K562 (cell line): ENCODE results near the gene ENDOU. TPM values are rescaled to one million over a fixed set of nuclear protein-coding genes. Genes with fewer than 3 reads are reported as not detected.

ENCODE experiments used
- ATAC-seq: fragments of 200-7000 bp; cut with Tn5 transposase; 3 replicates; pipeline ENCODE4 v1.9.1; 2020; ENCODE audit warnings: moderate library complexity
- BruUV-seq: library from RNA; stranded (reverse); fragments of 400-500 nt; replicated peaks from 2 replicates; lab custom pipeline; 2021; lab: Mats Ljungman, UMichigan
- CTCF ChIA-PET: fragments of 300-600 bp; formaldehyde crosslinking; extraction: SDS; loops from one replicate; lab custom pipeline; 2021; ENCODE audit warnings: low intra/inter-chr PET ratio; lab: Yijun Ruan, JAX
- POLR2A ChIA-PET: fragments of 300-600, 350-650 bp; sonication (Branson Sonifier 250); formaldehyde crosslinking; extraction: SDS; loops from one replicate; lab custom pipeline; 2021; ENCODE audit warnings: antibody characterized with exemption, inconsistent platforms; lab: Yijun Ruan, JAX
- DNase-seq, 4 experiments: peaks; one replicate each; pipeline versions ENCODE4 v3.0.0 to v3.0.0-alpha.2; 2011 to 2018; ENCODE audit warnings: low spot score in 3 of 4, mixed read lengths in 3 of 4; ENCODE audit errors: extremely low read depth in 1 of 4
- FAIRE-seq: peaks from 2 replicates; lab custom pipeline; 2011; peaks lifted over from hg19 to GRCh38; lab: Jason Lieb, UNC
- H2AFZ ChIP-seq: 2 replicates; pipeline ENCODE4 v1.6.0; 2011; ENCODE audit warnings: low read depth, low read length, control low read depth, inconsistent platforms
- H3K27ac ChIP-seq: fragments of 200-600 bp; 3 replicates; pipeline ENCODE4 v1.8.0; 2011; ENCODE audit warnings: low read depth, mild to moderate bottlenecking, control low read depth, inconsistent platforms, low read length, moderate library complexity, mixed read lengths; ENCODE audit errors: extremely low read depth
- H3K27me3 ChIP-seq, 2 experiments: fragments of 300-600 bp in 1 of 2; 2 replicates in 1 of 2; 3 replicates in 1 of 2; pipeline versions ENCODE4 v1.6.0 to v1.8.0; 2011; ENCODE audit warnings: inconsistent platforms in 2 of 2, low read length in 2 of 2, mild to moderate bottlenecking in 1 of 2, mixed read lengths in 1 of 2, moderate library complexity in 1 of 2; ENCODE audit not compliant: control insufficient read depth in 2 of 2, insufficient read depth in 2 of 2
- H3K36me3 ChIP-seq: fragments of 300-600 bp; 3 replicates; pipeline ENCODE4 v1.8.0; 2011; ENCODE audit warnings: mild to moderate bottlenecking, low read length, inconsistent platforms; ENCODE audit not compliant: control insufficient read depth, insufficient read depth
- H3K4me1 ChIP-seq, 2 experiments: fragments of 200-600 bp in 1 of 2; replicated peaks in 1 of 2; 2 replicates in 1 of 2; 3 replicates in 1 of 2; pipeline versions ENCODE4 v1.5.1 to v1.8.0; 2011; ENCODE audit warnings: inconsistent platforms in 2 of 2, low read length in 2 of 2, mild to moderate bottlenecking in 1 of 2, mixed read lengths in 1 of 2, moderate library complexity in 1 of 2; ENCODE audit not compliant: control insufficient read depth in 2 of 2, insufficient read depth in 2 of 2
- H3K4me2 ChIP-seq: 2 replicates; pipeline ENCODE4 v1.6.1; 2011; ENCODE audit warnings: low read length, control low read depth, inconsistent platforms, mixed read lengths; ENCODE audit not compliant: insufficient read depth
- H3K4me3 ChIP-seq: fragments of 200-600 bp; sonication (generic), shearing (Covaris generic); 2 replicates; pipeline ENCODE4 v1.5.1; 2016; ENCODE audit warnings: control low read depth, inconsistent platforms
- H3K79me2 ChIP-seq: fragments of 200-600 bp; 3 replicates; pipeline ENCODE4 v1.8.0; 2011; ENCODE audit warnings: low read length, inconsistent platforms; ENCODE audit not compliant: control insufficient read depth, insufficient read depth
- H3K9ac ChIP-seq, 2 experiments: 2 replicates each; pipeline versions ENCODE4 v1.6.0 to v1.6.1; 2011; ENCODE audit warnings: low read depth in 2 of 2, low read length in 2 of 2, control low read depth in 1 of 2, inconsistent platforms in 1 of 2, mild to moderate bottlenecking in 1 of 2, mixed read lengths in 1 of 2; ENCODE audit not compliant: insufficient read depth in 1 of 2
- H3K9me1 ChIP-seq: one replicate; pipeline ENCODE4 v1.6.0; 2011; ENCODE audit warnings: inconsistent platforms, mild to moderate bottlenecking, low read length, moderate library complexity; ENCODE audit not compliant: control insufficient read depth, insufficient read depth
- H3K9me3 ChIP-seq: replicated peaks from 2 replicates; pipeline ENCODE4 v1.5.1; 2011; ENCODE audit warnings: low read depth, low read length, inconsistent platforms; ENCODE audit not compliant: control insufficient read depth, insufficient read depth
- H4K20me1 ChIP-seq: replicated peaks from 2 replicates; pipeline ENCODE4 v1.6.1; 2011; ENCODE audit warnings: low read length, inconsistent platforms, mixed read lengths; ENCODE audit not compliant: control insufficient read depth, insufficient read depth
- EP400 ChIP-seq: fragments of 450-650 bp; IDR thresholded peaks from 2 replicates; pipeline ENCODE4 v1.6.1; 2017; ENCODE audit warnings: antibody characterized with exemption, mild to moderate bottlenecking, moderate library complexity
- NFYB ChIP-seq: IDR thresholded peaks from 2 replicates; pipeline ENCODE4 v1.6.1; 2011; ENCODE audit warnings: mild to moderate bottlenecking, moderate library complexity; ENCODE audit not compliant: insufficient read length; ENCODE audit errors: extremely low read depth
- NRF1 ChIP-seq, 2 experiments: fragments of 450-650 bp; IDR thresholded peaks in 1 of 2; conservative IDR thresholded peaks in 1 of 2; 2 replicates each; pipeline ENCODE4 v1.6.1; 2014; ENCODE audit warnings: mild to moderate bottlenecking in 2 of 2
- POLR3G ChIP-seq: IDR thresholded peaks from 2 replicates; pipeline ENCODE4 v1.6.1; 2011; ENCODE audit not compliant: insufficient read length, insufficient replicate concordance; ENCODE audit errors: extremely low read depth
- SREBF2 ChIP-seq: sonication (generic); formaldehyde crosslinking; IDR thresholded peaks from 2 replicates; pipeline ENCODE4 v1.4.0; 2020; ENCODE audit warnings: mild to moderate bottlenecking, missing genetic modification reagents
- TBL1XR1 ChIP-seq, 2 experiments: IDR thresholded peaks; 2 replicates each; pipeline ENCODE4 v1.6.1; 2012; ENCODE audit warnings: improper control_type of control experiment in 2 of 2, low read length in 2 of 2, mild to moderate bottlenecking in 1 of 2
- TCF7L2 ChIP-seq: fragments of 150-350 bp; IDR thresholded peaks from 2 replicates; pipeline ENCODE4 v1.6.1; 2016; ENCODE audit warnings: low read depth, mild to moderate bottlenecking, low read length, moderate library complexity
- ZNF24 ChIP-seq: fragments of 450-650 bp; IDR thresholded peaks from 2 replicates; pipeline ENCODE4 v1.6.1; 2016
- ZNF41 ChIP-seq: fragments of 250-450 bp; sonication (Bioruptor Pico); conservative IDR thresholded peaks from 2 replicates; pipeline ENCODE4 v1.4.0; 2020; ENCODE audit warnings: mild to moderate bottlenecking
- ZNF766 ChIP-seq: fragments of 200-800 bp; sonication (Bioruptor generic); conservative IDR thresholded peaks from 2 replicates; pipeline ENCODE4 v1.6.1; 2016; ENCODE audit warnings: missing genetic modification characterization, missing compliant biosample characterization
- WGBS: fragments of 100-300 bp; shearing (Covaris generic); methylation state at CpG from one replicate; pipeline ENCODE4 v1.1.6; 2016; ENCODE audit warnings: low coverage, mixed read lengths; ENCODE audit not compliant: insufficient coverage; ENCODE audit errors: missing lambda C conversion rate; 5-methylcytosine and 5-hydroxymethylcytosine counted together
- in situ Hi-C: fragments of 300-500 bp; cut with MboI; formaldehyde crosslinking; loops from 4 replicates; pipeline ENCODE4 v1.15.0; 2018; ENCODE audit warnings: inconsistent platforms, mixed read lengths
- intact Hi-C: fragments of 100-400 bp; cut with micrococcal nuclease; formaldehyde crosslinking; loops from 2 replicates; pipeline ENCODE4 v1.14.2; 2022
- polyA plus RNA-seq, 8 experiments: library from polyadenylated mRNA; depleted of rRNA in 4 of 8; stranded (reverse) in 5 of 8; unstranded in 3 of 8; fragments of >200 nt; fragmentation: Nextera tagmentation in 2 of 8; fragmentation: Illumina TruSeq in 1 of 8; extraction: Ambion mirVana in 2 of 8; extraction: Trizol in 1 of 8; gene quantifications; 2 replicates each; pipeline versions ENCODE4 v1.2.1 to v1.2.3, GENCODE V29; 2011 to 2014; ENCODE audit warnings: inconsistent platforms in 1 of 8, missing spikeins in 1 of 8
- total RNA-seq, 7 experiments: library from RNA; depleted of rRNA in 6 of 7; stranded (reverse); fragments of >200 nt in 6 of 7; fragmentation: Illumina TruSeq in 2 of 7; extraction: Trizol in 2 of 7; gene quantifications; 2 replicates each; pipeline versions ENCODE4 v1.2.1 to v1.2.3, GENCODE V29; 2011 to 2021; ENCODE audit warnings: low replicate concordance in 1 of 7
- TF ChIP-seq, protein P1 (sequence below): fragments of 450-650 bp; conservative IDR thresholded peaks from 2 replicates; pipeline ENCODE4 v1.6.1; 2016; ENCODE audit warnings: missing genetic modification characterization, low read depth, mild to moderate bottlenecking, missing compliant biosample characterization, moderate library complexity

Gene ENDOU
- total and polyA plus RNA-seq, 9 of the 15 experiments (the other 6 are each of a cell fraction or from before 2014, with no cell fraction given) = 0.03 TPM; not detected in 8

DNA sequence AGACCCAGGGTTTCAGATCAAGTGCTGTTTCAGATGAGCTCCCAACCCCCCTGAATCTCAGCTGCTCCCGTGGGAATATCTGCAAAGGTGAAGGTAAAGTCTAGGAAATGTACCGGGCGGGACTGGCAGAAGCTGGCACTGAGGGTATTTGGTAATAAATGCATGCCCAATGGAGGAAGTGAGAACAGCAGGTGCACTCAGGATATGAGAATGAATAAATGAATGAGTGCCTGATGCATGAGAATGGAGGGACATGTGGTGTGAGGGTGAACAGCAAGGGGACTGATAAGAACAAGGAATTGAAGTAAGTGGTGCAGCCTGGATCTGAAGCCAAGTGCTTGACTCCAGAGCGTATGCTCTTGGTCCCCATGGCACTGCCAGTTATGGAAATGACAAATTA lies 21.8 kb upstream of the ENDOU start:
- H3K79me2 ChIP-seq = no peaks in the 10 kb centered on the region
- H2AFZ ChIP-seq = no peak overlapping the region
- no peaks in the 10 kb centered on the region for H3K36me3 ChIP-seq
- in situ Hi-C loops (no loop called here), intact Hi-C loops (no loop called here)
- 3% methylated on average over 4 of the region's 4 CpGs for WGBS
- H3K9ac ChIP-seq = peak overlapping the region in 1 of 2 experiments; percentile 12; a peak in 1 of 4 replicates
- ChIA-PET CTCF (no interaction called here), POLR2A (interaction anchor here (0.9 kb wide), 1 partner anchor 92 kb away, joined by 3 read pairs; no protein-coding TSS in a partner anchor)
- H3K9me3 ChIP-seq = no peaks in the 10 kb centered on the region
- no peak overlapping the region for H3K27ac ChIP-seq
- FAIRE-seq = no peak
- no TSS peak for BruUV-seq
- no peak for DNase-seq
- H3K9me1 ChIP-seq = no peaks in the 10 kb centered on the region
- H3K4me3 ChIP-seq = no peak overlapping the region
- H3K4me2 ChIP-seq = no peak overlapping the region
- peaks cover 30 to 70% of the 10 kb centered on the region in 2 experiments for H3K27me3 ChIP-seq
- H4K20me1 ChIP-seq = no peaks in the 10 kb centered on the region; the same call in 1 of the 2 replicates
- H3K4me1 ChIP-seq = peaks cover 6 to 40% of the 10 kb centered on the region in 2 experiments; a peak in 3 of 5 replicates
- no peak for ATAC-seq
- TF ChIP-seq, protein P1, sequence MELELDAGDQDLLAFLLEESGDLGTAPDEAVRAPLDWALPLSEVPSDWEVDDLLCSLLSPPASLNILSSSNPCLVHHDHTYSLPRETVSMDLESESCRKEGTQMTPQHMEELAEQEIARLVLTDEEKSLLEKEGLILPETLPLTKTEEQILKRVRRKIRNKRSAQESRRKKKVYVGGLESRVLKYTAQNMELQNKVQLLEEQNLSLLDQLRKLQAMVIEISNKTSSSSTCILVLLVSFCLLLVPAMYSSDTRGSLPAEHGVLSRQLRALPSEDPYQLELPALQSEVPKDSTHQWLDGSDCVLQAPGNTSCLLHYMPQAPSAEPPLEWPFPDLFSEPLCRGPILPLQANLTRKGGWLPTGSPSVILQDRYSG = no peak
- TF ChIP-seq ZNF24 = peak; percentile 80

DNA sequence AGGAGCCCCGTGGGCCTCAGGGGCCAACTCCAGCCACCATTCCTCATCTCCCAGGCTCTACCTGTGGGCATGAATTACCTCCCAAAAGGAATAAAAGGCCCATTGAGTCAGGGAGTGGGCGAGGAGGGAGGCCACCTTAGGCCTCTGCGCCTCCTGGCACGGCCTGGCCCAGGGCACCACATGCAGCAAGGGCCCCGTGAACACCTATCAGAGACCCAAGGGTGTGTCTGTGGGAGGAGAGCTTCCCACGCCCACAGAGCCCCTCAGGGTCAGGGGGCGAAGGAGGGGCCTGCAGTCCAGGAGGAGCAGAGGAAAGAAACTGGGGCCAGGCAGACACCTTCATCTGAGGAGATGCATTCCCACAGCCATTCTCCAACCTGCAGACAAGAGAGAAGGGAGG lies 21.2 kb upstream of the ENDOU start:
- FAIRE-seq (no peak), ATAC-seq (no peak), DNase-seq (no peak)
- H2AFZ ChIP-seq = no peak overlapping the region
- TF ChIP-seq NRF1 (conservative IDR thresholded peaks at IDR 0.05 in 1 of 2, IDR thresholded peaks at IDR 0.05 in 1 of 2) = no peak
- no peak for TF ChIP-seq ZNF766
- no peak for TF ChIP-seq ZNF41
- no peak for TF ChIP-seq EP400
- TF ChIP-seq POLR3G = no peak
- TF ChIP-seq TCF7L2 = no peak
- TF ChIP-seq NFYB = no peak
- no peak for TF ChIP-seq SREBF2 (CRISPR knock-in tag)
- TF ChIP-seq TBL1XR1 (IDR thresholded peaks at IDR 0.05; ENCODE audit: low read length in 2 of 2) = no peak
- no peak overlapping the region for H3K27ac ChIP-seq
- no peaks in the 10 kb centered on the region for H3K9me3 ChIP-seq
- CTCF ChIA-PET = interaction anchor here (0.6 kb wide), 1 partner anchor 1068 kb away, joined by 3 read pairs; no protein-coding TSS in a partner anchor
- H3K9ac ChIP-seq = no peak overlapping the region
- in situ Hi-C loops = no loop called here
- POLR2A ChIA-PET = no interaction called here
- H4K20me1 ChIP-seq = no peaks in the 10 kb centered on the region; the same call in 1 of the 2 replicates
- H3K27me3 ChIP-seq = peaks cover 30 to 70% of the 10 kb centered on the region in 2 experiments
- intact Hi-C loops = no loop called here
- no TSS peak for BruUV-seq
- H3K36me3 ChIP-seq = no peaks in the 10 kb centered on the region
- no peak overlapping the region for H3K4me2 ChIP-seq
- H3K9me1 ChIP-seq = no peaks in the 10 kb centered on the region
- no peaks in the 10 kb centered on the region for H3K79me2 ChIP-seq
- H3K4me3 ChIP-seq = no peak overlapping the region
- peaks cover 6 to 37% of the 10 kb centered on the region in 2 experiments; a peak in 3 of 5 replicates for H3K4me1 ChIP-seq
- WGBS = 12% methylated on average over 7 of the region's 7 CpGs
